HG03521 (cell line): ENCODE measurements around the gene KPRP.

Experiments
- ATAC-seq: cut with Tn5 transposase; IDR thresholded peaks from one replicate; pipeline ENCODE4 v1.9.1; 2021; ENCODE audit warnings: mild to moderate bottlenecking, moderate library complexity; ENCODE audit not compliant: unreplicated experiment

The KPRP gene

DNA sequence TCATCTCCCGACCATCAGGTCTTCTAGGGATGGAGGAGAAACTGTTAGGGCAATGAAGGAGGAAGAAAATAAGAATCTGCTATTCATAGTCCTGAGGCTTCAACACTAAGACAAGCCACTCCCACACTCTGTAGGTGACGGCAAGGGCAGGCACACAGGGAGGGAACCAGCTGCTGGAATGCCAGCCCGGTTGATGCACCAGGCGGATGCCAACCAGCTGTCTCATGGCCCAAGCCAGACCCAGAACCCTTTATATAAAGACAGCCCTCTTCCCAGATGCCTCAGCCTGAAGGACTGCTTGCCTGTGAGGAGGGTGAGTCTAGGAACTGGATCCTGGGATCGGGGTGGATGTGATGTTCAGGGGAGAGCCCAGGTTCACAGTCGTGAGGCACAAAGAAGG lies at the start of gene KPRP:
Gene KPRP, plus strand, starts transcription at position 279 of the 400 bp plus-strand sequence. CDS start 1,564 bp downstream, outside the sequence.
- no peak for ATAC-seq

DNA sequence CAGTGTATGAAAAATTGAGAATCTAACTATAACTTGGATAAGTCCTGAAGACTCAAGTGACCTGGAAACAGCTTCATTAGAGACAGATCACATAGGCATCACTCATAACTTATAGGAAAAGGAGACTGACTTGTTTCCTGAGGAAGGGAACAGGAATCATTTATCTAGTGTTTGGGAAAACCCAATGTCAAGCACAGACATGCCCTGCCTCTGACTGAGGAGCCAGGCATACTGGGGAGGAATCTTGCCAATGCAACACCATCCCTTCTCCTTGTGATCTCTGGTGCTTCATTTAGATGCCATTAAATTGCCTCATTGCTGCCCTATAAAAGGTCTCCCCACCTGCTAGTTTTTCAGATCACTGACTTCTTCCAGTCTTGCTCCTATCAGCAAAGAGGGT lies 39.6 kb upstream of the KPRP start:
- no peak for ATAC-seq

GRCh38 chr1:152725261-152725660 lies 32.6 kb upstream of the KPRP start:
- ATAC-seq: no peak

GRCh38 chr1:152728986-152729385 lies 28.8 kb upstream of the KPRP start:
- ATAC-seq: no peak

- ATAC-seq: no peak
Measured at GRCh38 chr1:152735648-152736047, 22.2 kb upstream of the KPRP start.

DNA sequence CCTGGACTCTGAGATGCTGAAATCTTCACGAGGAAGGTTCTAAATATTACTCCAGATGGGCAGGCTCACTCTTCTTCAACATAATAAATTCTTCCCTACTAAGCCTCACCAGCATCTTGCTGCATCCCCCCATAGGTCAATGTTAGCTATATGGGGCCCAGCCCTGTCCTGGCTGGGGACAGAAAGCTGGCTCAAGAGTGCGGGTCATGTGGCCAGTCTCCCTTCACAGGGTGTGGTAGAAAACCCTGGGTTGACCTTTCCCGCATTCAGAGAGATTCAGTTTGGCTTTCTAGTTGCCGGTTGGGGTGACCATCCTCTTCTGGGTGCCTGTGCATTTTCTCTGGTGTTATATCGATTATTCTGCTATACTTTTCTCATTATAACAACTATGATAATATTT lies 19.8 kb upstream of the KPRP start:
- no peak for ATAC-seq

DNA sequence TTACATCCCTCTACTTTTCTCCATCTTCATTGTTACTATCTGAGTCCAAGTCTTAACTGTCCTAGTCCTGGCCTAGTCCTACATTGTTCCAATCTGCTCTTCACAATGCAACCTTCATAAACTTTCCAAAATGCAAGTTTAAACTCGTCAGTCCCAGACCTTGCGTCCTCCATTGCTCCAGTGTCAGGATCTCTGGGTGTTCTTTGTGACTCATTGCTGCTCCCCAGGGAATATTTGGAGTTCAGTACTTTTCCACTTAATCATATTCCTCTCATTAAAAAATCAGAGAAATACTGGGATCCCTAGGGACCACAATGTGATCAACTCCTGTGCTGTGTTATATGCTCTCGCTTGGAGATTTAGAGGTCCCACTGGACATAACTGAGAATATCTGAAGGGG lies 18.0 kb upstream of the KPRP start:
- ATAC-seq: no peak

- ATAC-seq: no peak
Measured at GRCh38 chr1:152741656-152742055, 16.2 kb upstream of the KPRP start.

GRCh38 chr1:152743371-152744145 lies 14.3 kb upstream of the KPRP start:
- ATAC-seq: no peak

DNA sequence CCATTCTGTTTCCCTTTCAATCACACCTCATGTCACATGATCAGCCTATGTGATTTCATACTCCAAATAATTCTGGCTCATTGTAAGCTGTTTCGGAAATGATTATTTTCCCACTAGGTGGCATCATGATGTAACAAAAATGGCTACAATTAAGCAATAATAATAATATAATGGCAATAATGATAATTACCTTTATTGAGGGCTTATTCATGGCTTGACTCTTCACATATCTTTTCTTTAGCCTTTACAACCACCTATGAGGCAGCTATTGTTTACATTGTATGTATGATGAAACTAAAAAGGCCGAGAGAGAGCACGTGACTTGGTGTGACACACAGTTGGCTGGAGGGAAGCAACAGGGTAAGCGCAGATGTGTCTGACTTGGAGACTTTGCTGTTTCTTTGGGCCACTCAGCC lies 12.5 kb upstream of the KPRP start:
- no peak for ATAC-seq

DNA sequence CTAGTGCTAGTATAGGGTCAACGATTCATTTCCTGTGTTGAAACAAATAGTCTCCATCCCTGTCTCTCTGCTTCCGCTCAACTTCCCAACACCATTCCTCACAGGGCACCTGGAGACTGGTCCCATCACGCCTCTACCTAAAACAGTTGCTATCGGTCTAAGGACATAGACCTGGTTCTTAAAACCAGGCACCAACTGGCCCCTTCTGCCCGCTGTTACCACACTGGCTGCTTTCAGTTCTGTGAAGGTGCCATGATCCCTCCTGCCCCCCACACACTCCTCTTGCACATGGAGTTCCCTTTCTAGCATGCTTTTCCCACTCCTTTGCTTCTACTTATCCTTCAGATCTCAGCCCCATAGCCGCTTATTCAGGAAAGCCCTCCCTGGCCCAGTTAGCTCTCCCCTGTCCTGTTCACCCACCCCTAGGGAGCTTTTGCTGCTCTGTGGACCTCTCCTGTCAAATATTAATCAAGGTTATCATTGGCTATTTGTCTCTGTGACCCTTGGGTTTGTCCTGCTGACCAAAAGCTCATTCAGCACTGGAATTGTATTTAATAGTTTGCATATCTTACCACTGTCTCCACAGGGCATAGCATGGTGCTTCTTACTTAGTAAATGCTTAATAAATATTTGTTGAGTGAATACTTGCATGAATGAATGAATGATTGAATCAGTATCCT lies 11.9 kb upstream of the KPRP start:
- ATAC-seq: no peak

DNA sequence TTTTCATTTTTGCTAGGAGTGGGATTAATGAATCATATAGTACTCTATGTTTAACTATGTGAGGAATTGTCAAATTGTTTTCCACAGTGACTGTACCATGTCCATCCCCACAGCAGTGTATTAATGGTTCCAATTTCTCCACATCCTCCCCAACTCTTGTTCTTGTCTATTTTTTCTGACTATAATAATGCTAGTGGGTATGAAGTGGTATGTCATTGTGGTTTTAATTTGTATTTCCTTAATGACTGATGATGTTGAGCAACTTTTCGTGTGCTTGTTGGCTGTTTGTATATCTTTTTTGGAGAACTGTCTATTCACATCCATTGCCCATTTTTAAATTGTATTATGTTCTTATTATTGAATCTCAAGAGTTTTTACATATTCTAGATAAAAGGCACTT lies 10.0 kb upstream of the KPRP start:
- ATAC-seq: no peak

GRCh38 chr1:152752225-152752624 lies 5.6 kb upstream of the KPRP start:
- no peak for ATAC-seq

DNA sequence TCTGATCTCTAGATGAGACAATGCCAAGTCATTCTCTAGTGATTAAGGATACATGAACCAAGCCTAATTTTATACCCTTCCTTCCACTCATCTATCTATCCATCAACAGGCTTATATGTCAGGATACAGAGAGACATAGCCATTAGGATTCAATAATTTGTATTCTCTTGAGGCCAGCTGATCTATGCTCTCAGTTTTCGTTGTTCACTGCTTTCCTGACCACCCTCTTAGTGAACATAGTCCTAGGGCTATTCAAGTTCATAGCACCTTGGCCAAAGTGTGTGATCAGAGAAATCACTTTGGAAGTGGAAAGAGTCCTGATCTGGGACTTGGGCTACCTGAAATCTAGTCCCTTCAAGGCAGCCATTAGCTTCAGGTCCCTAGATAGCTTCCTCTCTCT lies 4.2 kb upstream of the KPRP start:
- ATAC-seq: no peak

GRCh38 chr1:152756872-152757271 lies 953 bp upstream of the KPRP start:
- ATAC-seq: no peak

DNA sequence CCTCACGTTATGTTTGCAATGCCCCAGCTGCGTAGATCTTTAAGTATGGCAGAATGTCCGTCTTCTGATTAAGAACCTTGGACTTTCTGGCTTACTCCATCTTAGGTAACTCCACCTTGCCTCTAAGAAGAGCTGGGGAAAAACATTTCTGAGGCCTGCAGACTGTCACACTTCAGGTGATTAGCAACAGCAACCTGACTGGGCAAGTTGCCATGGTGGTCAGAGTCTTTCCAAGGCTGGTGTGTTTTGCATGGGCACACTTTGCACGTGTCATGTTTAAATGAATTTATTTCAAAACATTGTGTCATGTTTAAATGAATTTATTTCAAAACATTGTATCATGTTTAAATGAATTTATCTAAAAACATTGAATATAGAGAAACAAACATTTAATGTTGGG lies 811 bp downstream of the KPRP start:
- ATAC-seq: no peak

DNA sequence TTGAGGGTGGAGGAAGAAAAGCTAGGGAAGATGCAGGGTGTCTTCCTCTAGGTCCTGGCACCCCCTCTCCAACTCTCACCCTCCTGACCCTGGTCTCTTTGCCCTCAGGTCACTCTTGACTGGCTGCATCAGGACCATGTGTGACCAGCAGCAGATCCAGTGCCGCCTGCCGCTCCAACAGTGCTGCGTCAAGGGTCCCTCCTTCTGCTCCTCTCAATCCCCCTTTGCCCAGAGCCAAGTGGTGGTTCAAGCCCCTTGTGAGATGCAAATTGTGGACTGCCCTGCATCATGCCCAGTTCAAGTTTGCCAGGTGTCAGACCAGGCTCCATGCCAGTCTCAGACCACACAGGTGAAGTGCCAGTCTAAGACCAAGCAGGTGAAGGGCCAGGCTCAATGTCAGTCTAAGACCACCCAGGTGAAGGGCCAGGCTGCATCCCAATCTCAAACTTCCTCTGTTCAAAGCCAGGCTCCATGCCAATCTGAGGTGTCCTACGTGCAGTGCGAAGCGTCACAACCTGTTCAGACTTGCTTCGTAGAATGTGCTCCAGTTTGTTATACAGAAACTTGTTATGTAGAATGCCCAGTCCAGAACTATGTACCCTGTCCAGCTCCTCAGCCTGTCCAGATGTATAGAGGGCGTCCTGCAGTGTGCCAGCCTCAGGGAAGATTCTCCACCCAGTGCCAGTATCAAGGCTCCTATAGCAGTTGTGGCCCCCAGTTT lies 1.8 kb downstream of the KPRP start:
- no peak for ATAC-seq

DNA sequence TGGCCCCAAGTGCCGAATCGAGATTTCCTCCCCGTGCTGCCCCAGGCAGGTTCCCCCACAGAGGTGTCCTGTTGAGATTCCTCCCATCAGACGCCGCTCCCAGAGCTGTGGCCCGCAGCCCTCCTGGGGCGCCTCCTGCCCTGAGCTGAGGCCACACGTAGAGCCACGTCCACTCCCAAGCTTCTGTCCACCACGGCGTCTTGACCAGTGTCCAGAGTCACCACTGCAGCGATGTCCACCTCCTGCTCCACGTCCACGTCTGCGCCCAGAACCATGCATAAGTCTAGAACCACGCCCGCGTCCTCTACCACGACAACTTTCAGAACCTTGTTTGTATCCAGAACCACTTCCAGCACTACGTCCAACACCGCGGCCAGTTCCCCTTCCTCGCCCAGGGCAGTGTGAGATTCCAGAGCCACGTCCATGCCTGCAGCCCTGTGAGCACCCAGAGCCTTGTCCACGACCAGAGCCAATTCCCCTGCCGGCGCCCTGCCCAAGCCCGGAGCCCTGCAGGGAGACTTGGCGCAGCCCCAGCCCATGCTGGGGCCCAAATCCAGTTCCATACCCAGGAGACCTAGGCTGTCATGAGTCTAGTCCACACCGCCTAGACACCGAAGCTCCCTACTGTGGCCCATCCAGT lies 2.8 kb downstream of the KPRP start:
- ATAC-seq: no peak

- no peak for ATAC-seq
Measured at GRCh38 chr1:152761609-152762213, 3.9 kb downstream of the KPRP start.

GRCh38 chr1:152768847-152769533 lies 11.2 kb downstream of the KPRP start:
- no peak for ATAC-seq
